ENCODE measurements around the gene BLOC1S2. TPM values are rescaled to one million over a fixed set of nuclear protein-coding genes. Genes with fewer than 3 reads are reported as not detected.

Gene BLOC1S2
- total RNA-seq, 1 donor from 2014 or later, result 38.4 TPM

DNA sequence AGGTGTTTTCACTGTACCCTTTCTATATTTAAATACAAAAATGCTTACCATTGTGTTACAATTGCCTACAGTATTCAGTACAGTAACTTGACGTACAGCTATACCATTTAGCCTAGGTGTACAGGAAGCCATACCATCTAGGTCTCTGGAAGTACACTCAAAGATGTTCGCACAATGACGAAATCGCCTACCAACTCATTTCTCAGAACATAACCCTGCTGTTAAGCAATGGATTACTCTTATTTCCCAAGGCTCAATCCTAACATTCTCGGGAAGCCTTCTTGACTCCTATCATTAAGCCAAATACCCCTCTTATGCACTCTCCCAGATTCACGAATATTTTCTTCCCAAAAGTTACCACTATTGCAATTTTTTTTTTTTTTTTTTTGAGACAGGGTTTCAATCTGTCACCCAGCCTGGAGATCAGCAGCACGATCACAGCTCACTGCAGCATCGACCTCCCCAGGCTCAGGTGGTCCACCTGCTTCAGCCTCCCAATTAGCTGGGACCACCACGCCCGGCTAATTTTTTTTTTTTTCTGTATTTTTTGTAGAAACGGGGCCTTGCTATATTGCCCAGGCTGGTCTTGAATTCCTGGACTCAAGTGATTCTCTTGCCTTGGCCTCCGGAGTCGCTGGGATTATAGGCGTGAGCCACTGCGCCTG is 20.5 kb downstream of the BLOC1S2 start:
- TF ChIP-seq, protein P1, sequence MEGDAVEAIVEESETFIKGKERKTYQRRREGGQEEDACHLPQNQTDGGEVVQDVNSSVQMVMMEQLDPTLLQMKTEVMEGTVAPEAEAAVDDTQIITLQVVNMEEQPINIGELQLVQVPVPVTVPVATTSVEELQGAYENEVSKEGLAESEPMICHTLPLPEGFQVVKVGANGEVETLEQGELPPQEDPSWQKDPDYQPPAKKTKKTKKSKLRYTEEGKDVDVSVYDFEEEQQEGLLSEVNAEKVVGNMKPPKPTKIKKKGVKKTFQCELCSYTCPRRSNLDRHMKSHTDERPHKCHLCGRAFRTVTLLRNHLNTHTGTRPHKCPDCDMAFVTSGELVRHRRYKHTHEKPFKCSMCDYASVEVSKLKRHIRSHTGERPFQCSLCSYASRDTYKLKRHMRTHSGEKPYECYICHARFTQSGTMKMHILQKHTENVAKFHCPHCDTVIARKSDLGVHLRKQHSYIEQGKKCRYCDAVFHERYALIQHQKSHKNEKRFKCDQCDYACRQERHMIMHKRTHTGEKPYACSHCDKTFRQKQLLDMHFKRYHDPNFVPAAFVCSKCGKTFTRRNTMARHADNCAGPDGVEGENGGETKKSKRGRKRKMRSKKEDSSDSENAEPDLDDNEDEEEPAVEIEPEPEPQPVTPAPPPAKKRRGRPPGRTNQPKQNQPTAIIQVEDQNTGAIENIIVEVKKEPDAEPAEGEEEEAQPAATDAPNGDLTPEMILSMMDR (conservative IDR thresholded peaks at IDR 0.05; ENCODE audit: low read depth, low read length), result no peak
- no peak for DNase-seq (ENCODE audit: low read depth)
- peak overlapping the region; percentile 84 for H3K4me3 ChIP-seq (ENCODE audit: low read depth, low read length)

DNA sequence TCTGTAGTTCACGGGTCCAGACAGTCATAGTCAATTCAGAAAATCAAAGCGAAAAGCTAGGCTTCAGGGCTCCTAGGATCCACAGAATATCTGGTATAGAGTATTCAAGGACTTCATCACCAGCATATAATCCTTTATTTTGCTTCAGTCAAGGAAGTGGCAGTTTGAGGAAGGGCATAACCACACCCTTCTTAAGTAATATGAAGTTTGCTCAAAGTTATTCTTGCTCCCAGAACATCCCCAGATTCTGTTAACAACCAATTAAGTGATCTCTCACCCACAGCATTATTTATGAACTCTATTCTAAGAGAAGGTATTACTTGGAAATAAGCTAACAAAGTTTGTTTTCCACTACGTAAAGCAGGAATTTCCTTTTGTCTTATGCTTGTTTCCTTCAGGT is 32.3 kb downstream of the BLOC1S2 start:
- no peak overlapping the region for H3K4me3 ChIP-seq (ENCODE audit: low read depth, low read length)
- DNase-seq (ENCODE audit: low read depth), result no peak
- TF ChIP-seq, protein P1 (conservative IDR thresholded peaks at IDR 0.05; ENCODE audit: low read depth, low read length), result no peak

DNA sequence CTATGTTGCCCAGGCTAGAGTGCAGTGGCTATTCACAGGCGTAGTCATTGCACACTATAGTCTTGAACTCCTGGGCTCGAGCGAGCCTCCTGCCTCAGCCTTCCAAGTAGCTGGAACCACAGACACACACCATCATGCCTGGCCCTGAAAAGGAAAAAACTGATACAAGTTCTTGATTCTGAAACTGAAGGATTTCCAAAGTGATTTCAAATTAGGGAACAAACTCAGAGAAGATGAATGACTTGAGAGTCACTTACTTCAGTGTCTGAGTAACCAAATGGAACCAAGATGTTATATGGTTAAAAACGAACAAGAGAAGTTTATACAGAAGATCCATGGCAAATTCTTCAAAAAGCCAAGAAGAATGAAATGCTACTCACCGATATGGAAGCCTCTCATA is 33.4 kb downstream of the BLOC1S2 start:
- H3K4me3 ChIP-seq (ENCODE audit: low read depth, low read length), result no peak overlapping the region
- TF ChIP-seq, protein P1 (conservative IDR thresholded peaks at IDR 0.05; ENCODE audit: low read depth, low read length), result no peak
- DNase-seq (ENCODE audit: low read depth), result no peak

DNA sequence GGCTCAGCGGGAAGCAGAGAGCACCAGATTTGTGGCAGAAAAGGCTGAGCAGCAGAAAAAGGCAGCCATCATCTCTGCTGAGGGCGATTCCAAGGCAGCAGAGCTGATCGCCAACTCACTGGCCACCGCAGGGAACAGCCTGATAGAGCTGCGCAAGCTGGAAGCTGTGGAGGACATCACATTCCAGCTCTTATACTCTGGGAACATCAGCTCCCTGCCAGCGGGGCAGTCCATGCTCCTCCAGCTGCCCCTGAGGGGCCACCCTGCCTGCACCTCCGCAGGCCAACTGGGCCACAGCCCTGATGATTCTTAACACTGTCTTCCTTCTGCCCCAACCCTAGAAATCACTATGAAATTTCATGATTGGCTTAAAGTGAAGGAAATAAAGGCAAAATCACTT is 37.7 kb downstream of the BLOC1S2 start:
- TF ChIP-seq, protein P1 (conservative IDR thresholded peaks at IDR 0.05; ENCODE audit: low read depth, low read length), result no peak
- no peak overlapping the region for H3K4me3 ChIP-seq (ENCODE audit: low read depth, low read length)
- DNase-seq (ENCODE audit: low read depth), result no peak

DNA sequence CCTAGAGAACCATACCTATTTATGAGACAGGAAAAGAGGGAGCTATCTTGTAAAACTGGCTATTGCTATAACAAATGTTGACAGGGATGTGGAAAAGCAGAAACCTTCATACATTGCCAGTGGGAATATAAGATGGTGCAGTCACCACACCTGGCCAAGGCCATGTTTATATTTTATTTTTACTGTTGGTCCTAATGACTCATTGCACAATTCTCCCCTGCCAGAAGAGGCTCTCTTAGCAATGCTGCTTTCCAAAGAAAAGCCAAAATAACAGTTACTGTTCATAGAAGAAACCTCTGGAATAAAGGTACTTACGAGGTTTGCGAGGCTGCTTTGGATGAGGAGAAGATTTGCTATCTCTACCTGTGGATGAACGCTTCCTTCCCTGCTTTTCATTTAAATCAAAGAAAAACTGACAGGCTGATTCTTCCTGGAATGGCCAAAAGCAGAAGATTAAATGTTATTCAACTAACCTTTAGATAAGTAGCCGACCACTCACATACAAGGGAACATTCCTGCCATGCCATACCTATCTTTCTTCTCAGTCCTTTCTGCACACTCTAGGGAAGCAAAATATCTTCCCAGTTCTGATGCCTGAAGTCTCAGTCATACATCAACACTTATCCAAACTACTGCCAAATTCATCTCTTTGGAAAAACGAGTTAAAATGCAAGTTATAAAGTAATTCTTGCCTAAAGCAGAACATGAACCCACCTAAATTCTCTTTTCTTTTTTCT is 40.8 kb downstream of the BLOC1S2 start:
- TF ChIP-seq, protein P1 (conservative IDR thresholded peaks at IDR 0.05; ENCODE audit: low read depth, low read length), result no peak
- DNase-seq (ENCODE audit: low read depth), result no peak
- H3K4me3 ChIP-seq (ENCODE audit: low read depth, low read length), result no peak overlapping the region

DNA sequence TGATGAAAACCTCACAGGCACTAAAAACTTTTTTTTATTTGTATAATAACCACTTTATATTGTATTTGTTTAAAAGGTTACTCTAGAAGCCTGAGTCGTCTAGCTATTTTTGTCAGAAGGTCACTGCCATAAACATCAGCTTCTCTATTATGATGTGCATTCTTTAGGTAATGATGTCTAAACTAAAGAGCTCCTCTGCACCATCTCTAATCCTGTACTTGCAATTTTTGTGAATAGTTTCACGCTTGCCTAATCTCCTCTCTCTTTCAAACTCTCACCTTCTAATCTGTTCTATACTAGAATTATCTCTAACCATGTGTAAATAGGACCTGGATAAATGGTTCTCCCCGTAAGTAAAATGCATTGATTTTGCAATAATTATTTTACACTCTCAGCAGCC is 46.6 kb downstream of the BLOC1S2 start:
- TF ChIP-seq, protein P1 (conservative IDR thresholded peaks at IDR 0.05; ENCODE audit: low read depth, low read length), result no peak
- DNase-seq (ENCODE audit: low read depth), result no peak

More for the DNA sequence above, 46.6 kb downstream of the BLOC1S2 start:
- no peak overlapping the region for H3K4me3 ChIP-seq (ENCODE audit: low read depth, low read length)
